CD4-positive, alpha-beta memory T cell (primary cell): ENCODE results near the gene CCDC198. TPM values are rescaled to one million over a fixed set of nuclear protein-coding genes. Genes with fewer than 3 reads are reported as not detected.

Source experiments
- polyA plus RNA-seq, 2 donors: library from polyadenylated mRNA; unstranded; fragments of 300-500 nt; fragmentation: Illumina TruSeq; gene quantifications; one replicate each; pipeline ENCODE4 v1.2.3, GENCODE V29; 2021
- total RNA-seq, 2 experiments: library from RNA; stranded (reverse); gene quantifications; one replicate each; pipeline ENCODE4 v1.2.3, GENCODE V29; 2021

Gene CCDC198
- total and polyA plus RNA-seq, 4 experiments from 2014 or later = not detected

Other genes starting within 250 kb of the CCDC198 start
- 10 to 100 TPM; 48.3 to 51.4 TPM for gene EXOC5, start 225.0 kb downstream of the CCDC198 start, total RNA-seq
- gene EXOC5, start 225.0 kb downstream of the CCDC198 start, polyA plus RNA-seq = 10 to 100 TPM; 49.9 to 66.3 TPM
- gene AP5M1, start 224.9 kb downstream of the CCDC198 start, total RNA-seq = 10 to 100 TPM; 49.5 to 57.5 TPM
- gene AP5M1, start 224.9 kb downstream of the CCDC198 start, polyA plus RNA-seq = 10 to 100 TPM; 39.0 to 48.2 TPM
- 10 to 100 TPM; 18.6 to 21.8 TPM for gene NAA30, start 103.3 kb downstream of the CCDC198 start, total RNA-seq
- 10 to 100 TPM in 1 of 2 donors, 1 to 10 TPM in 1; 10.0 to 13.6 TPM for gene NAA30, start 103.3 kb downstream of the CCDC198 start, polyA plus RNA-seq